GM18526 (cell line): ENCODE results near the gene C10orf62.

Source experiments
- POLR2A ChIP-seq: IDR thresholded peaks from 3 replicates; pipeline ENCODE4 v1.6.1; 2011; ENCODE audit not compliant: insufficient read length; ENCODE audit errors: extremely low read depth

The C10orf62 gene

DNA sequence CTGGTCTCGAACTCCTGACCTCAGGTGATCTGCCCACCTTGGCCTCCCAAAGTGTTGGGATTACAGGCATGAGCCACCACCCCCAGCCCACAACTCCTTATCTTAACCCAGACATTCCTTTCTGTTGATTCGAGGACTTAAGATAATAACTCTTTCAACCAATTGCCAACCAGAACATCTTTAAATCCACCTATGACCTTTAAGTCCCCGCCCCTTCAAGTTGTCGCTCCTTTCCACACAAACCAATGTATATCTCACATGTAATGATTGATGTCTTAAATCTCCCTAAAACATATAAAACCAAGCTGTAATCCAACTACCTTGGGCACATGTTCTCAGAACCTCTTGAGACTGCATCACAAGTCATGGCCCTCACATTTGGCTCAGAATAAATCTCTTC, 24.7 kb upstream of the C10orf62 start:
- no peak for TF ChIP-seq POLR2A

DNA sequence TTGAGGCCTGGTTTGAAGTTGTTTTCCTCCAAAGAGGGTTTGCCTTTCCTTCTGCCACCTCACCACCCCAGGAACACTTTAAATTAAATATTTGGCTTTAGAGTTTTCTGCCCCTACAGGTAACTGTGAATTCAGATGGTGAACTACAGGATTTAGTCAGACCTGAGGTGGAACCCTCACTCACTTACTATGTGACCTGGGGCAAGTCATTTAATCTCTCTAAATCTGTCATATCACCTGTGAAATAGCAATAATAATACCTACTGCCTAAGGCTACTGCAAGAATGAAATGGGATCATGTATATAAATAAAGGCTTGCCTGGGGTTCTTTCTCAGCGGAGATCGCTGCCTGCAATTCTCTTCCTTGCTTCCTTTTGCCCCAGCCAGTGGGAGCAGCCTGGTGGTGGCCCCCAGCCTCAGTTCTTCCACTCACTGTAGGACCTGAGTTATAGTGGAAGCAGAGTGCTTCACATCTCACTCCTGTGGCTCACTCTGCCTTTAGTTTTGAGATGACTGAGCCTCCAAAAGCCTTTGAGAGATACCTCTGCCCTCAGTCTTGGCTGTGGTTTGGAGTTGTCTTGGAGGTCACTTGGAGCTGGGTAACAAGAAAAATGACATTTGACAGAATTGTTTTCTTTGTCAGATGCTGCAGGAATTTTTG, 23.1 kb upstream of the C10orf62 start:
- no peak for TF ChIP-seq POLR2A

DNA sequence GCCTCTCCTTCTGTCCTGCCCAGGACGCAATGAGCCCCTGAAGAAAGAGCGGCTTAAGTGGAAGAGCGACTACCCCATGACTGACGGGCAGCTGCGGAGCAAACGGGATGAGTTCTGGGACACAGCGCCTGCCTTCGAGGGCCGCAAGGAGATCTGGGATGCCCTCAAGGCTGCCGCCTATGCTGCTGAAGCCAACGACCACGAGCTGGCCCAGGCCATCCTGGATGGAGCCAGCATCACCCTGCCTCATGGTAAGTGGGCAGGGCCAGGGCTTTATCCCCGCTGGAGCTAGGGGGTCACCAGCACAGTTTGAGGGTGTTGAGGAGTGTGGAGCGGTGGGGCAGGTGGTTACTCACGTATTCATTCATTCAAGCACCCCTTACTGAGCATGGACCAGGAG, 21.6 kb upstream of the C10orf62 start:
- no peak for TF ChIP-seq POLR2A

DNA sequence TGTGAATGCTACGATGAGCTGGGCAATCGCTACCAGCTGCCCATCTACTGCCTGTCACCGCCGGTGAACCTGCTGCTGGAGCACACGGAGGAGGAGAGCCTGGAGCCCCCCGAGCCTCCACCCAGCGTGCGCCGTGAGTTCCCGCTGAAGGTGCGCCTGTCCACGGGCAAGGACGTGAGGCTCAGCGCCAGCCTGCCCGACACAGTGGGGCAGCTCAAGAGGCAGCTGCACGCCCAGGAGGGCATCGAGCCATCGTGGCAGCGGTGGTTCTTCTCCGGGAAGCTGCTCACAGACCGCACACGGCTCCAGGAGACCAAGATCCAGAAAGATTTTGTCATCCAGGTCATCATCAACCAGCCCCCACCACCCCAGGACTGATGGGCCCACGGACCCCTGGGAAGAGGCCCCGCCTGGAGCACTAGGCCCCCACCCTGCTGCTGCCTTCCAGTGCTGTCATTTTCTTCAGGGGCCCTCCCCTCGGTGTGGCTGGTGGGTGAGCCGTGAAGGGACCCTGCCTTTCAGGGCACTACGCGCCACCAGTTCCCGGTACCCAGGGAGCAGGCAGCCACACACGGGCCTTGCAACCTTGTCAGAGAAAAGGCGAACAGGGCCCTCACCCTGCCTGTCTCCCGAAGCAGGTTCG, 19.3 kb upstream of the C10orf62 start:
- TF ChIP-seq POLR2A: no peak

DNA sequence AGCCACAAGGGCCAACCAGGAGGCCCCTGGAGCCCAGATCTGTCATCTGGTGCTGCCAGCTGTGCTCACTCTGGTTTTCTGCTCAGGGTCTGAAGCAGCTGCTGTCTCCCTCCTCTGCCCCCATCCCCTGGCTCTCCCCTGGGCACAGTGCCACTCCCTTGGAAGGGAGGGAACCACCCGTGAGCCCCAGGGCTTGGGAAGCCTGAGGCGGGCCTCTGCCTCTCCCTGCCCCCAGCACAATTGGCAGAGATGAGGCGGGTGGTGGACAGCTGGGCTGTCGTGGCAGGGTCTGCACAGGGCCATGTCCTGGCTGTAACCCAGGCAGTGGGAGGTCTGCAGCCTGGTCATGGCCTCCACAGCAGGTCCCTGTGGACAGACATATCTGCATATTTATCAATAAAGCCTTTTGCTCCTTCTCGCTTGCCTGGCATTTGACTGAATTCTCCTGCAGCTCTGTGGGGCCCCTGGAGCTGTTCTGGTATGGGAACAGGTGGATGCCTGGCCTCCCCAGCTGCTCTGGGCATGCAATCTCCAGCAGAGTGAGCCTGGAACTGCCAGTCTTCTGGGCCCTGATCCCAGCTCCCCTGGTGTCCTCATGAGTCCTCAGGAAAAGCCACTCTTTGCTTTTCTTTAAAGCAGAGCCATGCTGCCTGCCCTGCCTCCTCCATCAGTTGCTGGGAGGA, 18.6 kb upstream of the C10orf62 start:
- TF ChIP-seq POLR2A: no peak

DNA sequence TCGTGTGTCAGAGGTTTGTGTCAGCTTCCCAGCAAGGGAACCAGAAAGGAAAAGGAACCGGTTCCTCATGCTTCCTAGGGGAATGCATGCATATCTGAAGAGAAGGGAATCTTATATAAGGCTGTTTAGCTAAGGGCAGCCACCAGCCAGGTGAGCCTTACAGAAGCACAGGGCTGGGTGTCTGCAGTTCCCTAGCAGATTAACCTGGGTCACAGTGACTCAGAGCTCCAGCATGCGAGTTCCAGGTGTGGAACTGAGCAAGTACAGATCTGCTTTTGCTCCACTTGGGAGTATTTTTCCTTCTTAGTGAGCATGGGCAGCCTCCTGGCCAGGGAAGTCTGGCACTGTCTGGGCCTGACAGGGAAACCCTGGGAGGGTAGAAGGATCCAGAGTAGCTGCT, 17.9 kb upstream of the C10orf62 start:
- no peak for TF ChIP-seq POLR2A

DNA sequence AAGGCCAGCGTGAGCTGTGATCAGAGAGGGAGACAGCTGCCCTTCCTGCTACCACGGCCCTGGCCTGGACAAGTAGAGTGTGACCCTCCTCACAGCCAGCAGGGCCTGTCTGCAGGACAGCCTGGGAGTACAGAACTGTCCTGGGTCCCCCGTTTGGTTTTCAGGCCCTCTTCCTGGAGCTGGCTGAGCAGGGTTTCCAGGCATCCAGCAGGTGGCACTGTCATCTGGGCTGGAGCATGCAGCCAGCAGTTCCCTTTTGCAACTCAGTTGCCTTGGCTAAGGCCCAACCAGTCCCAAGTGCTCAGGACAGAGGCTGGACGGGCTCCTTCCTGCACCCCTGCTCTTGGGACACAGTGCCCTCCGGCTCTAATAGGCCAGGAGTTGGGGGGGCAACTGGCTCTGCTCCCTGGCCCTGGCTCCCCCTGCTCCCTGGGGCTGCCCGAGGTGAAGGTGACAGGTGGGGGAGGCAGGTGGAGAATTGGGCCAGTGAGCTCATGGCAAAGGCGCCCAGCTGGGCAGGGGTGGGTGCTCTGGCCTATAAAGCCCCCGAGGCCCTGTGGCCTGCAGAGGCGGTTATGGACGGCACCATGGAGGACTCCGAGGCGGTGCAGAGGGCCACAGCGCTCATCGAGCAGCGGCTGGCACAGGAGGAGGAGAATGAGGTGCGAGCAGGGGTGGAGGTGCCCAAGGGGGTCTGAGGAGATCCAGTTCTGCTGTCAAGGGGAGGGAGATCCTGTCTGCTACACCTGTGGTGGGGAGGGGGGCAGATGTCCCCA, 17.1 kb upstream of the C10orf62 start, which contains the start of gene ANKRD2:
Gene ANKRD2 (plus strand): TSS at position 566 of the 776 bp plus-strand sequence. CDS start 10 bp downstream, at position 576.
- no peak for TF ChIP-seq POLR2A

DNA sequence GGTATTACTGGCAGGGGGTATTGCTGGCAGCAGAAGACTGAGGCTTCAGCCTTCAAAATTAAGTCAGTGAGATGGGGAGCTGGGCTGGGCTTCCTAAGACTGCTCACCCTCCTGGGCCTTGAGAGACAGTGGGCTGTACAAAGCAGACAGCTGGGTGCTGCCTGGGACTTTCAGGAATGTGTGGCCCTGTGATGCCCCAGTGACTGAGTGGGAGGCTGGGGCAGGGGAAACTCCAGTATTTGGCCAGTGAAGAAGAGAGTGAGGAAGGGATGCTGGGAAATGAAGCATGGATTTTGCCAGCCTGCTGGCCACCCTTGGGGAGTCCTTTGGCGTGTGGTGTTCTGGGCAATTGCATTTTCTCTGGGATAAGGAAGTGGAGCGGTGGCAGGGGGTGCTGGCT, 16.5 kb upstream of the C10orf62 start:
- TF ChIP-seq POLR2A: no peak

DNA sequence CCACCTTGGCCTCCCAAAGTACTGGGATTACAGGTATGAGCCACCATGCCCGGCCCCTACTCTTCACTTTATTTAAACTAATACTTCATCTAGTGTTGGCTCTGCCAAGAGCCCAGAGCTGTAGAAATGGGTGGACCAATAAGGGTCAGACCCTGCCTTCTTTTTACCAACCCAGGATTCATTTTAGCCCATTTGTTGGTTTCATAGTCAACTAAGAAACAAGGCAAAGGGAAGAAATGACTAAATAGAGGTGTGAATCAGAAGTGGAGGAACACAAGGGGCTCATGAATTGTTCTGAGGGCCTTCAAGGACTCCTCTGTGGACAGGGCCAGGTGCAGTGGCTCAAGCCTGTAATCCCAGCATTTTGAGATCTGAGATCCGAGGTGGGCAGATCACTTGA, 15.8 kb upstream of the C10orf62 start:
- no peak for TF ChIP-seq POLR2A

DNA sequence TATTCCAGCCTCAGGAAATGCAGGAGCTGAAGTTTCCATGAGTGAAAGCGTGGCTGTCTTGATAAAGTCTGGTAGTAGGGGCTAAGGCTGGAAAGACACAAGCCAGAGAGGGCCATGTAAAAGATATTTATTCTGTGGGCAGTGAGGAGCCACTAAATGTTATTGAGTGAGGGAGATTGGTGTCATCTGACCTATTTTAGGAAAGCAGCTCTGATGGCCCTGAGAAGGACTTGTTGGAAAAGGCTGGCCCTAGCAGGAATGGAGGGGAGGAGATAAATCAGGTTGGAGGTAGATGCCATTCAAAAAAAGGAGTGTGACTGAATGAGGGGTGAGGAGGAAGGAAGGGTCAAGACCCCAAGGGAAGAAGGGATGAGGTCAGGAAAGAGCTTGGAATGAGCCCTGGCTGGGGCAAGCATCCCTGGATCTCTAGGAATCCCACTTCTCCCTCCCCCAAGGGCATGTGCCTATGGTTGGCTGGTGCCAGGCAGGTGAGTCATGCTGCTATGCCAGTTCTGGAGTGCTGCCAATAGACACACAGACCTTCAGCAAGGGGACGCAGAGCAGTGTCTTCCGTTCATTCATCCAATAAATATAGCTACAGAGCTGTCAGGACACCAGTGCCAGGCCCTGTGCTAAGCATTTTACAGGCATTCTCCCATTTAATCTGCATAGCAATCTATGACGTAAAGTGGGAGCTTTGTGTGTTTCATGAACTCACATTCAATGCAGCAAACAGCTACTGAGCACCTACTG, 15.0 kb upstream of the C10orf62 start:
- no peak for TF ChIP-seq POLR2A

DNA sequence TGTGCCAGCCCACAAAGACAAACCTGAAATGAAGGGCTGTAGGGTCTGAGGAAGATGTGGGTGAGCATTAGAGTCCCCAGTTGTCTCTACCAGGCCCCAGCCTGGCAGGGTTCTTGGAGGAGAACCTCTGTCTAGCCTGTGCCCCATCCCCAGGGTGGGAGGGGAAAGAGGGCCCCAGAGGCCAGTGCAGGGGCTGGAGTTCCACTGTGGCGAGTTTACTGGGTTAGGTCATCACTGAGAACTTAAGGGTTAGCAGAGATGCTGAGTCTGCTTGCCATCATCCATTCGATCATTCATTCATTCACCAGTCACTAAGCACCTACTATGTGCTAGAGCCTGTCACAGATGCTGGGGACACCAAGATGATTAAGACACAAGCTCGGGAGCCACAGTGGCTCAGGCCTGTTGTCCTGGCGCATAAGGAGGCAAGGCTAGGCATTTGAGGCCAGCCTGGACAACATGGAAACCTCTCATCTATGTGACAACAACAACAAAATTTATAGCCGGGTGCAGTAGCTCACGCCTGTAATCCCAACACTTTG, 14.3 kb upstream of the C10orf62 start:
- no peak for TF ChIP-seq POLR2A

DNA sequence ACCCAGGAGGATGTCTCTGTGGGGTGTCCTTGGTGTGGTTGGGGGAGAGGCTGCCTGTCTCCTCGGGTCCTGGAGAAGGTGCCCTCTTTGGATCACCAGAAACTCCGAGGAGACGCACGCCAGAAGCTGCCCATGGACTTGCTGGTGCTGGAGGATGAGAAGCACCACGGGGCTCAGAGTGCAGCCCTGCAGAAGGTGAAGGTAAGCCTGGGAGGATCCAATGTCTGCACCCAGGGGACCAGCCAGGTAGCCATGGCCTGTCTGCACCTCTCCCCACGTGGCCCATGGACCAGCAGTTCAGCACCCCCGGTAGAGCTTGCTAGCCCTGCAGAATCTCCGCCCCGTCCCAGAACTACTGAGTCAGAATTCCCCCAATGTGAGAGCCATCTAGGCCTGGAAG, 11.8 kb upstream of the C10orf62 start:
- no peak for TF ChIP-seq POLR2A

DNA sequence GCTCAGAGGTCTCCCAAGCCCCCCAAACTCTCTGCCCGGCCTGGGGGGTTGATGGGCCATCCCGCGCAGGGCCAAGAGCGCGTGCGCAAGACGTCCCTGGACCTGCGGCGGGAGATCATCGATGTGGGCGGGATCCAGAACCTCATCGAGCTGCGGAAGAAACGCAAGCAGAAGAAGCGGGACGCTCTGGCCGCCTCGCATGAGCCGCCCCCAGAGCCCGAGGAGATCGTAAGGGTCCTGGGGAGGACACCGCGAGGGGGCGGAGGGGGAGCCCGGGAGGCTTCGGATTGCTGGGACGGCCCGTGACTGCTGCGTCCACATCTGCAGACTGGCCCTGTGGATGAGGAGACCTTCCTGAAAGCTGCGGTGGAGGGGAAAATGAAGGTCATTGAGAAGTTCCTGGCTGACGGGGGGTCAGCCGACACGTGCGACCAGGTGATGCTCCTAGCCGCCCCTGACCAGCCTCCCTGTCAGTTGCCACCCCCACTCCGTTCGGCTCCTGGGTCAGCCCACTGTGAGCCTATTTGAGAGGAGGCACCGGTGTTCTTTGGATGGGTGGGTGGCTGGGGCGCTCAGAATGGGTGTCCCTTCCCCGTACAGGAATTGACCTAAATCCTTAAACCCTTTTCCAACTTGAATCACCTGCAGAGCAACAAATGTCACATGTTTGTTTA, 11.2 kb upstream of the C10orf62 start:
- TF ChIP-seq POLR2A: no peak
